ENCODE data around the gene MRPS22. TPM values are rescaled to one million over a fixed set of nuclear protein-coding genes. Genes with fewer than 3 reads are reported as not detected.

The MRPS22 gene
- total RNA-seq, 1 experiment from 2014 or later, result 95.1 TPM

DNA sequence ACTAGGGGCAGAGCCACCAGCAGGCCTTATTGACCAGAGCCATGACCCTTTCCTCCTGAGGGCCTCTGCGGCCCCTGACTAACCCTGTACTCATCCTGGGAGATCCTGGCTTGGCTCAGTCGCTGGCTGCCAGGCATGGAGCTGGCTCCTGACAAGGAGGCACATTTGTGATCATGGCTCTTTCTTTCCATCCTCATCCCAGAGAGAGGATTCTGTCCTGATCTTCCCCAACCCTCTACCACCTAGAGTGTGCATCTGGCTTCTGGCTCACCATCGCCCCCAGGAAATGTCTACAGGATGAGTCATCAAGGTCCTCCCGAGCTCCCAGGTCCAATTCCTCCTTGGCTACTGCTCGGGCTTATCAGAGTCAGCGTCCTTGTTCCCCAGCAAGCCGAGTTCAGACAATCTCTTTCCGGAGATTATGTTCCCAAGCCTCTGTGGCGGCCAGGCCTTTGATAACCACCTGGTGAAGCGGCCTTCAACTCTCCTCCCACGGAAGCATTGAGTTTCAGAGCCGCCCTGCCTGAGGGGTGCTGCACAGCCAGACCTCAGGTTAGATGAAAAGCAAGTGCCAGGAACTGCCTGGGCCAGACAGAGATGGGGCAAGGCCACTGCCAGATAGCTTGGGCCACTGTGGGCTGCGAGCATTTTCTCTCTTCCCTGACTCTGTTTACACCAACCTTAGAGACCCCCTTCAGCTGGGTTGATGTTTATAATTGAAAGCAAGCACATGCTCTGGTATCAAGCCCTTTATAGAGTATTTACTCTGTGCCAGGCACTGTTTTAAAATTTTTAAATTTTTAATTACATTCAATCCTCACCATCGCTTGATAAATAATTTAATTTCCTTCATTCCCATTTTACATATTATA is 44.3 kb upstream of the MRPS22 start:
- ChIA-PET RAD21 (ENCODE audit: low non-redundant PET in 1 of 2, low total read pairs in 2 of 2, uncharacterized antibody in 2 of 2, unreplicated experiment in 2 of 2) (interaction anchor here (1.4 to 1.8 kb wide), 3 partner anchors 30 to 188 kb away, joined by 3 to 5 read pairs (median 5); no protein-coding TSS in a partner anchor), POLR2A (interaction anchor here (1.4 to 10.8 kb wide), 2 partner anchors 16 to 22 kb away, joined by 3 to 198 read pairs; no protein-coding TSS in a partner anchor), CTCF (interaction anchor here (0.7 to 5.4 kb wide), 8 partner anchors 11 to 364 kb away, joined by 3 to 36 read pairs (median 3); no protein-coding TSS in a partner anchor)
- Histone ChIP-seq H3K36me3 (ENCODE audit: control insufficient read depth in 1 of 2, insufficient read depth in 2 of 2, low read length in 2 of 2) (no peaks in the 10 kb centered on the region), H3K27ac (ENCODE audit: low read depth, low read length) (peak overlapping the region; percentile 97), H2AFZ (ENCODE audit: low read depth, low read length, poor library complexity, severe bottlenecking) (no peak overlapping the region), H3K4me3 (replicated peaks in 1 of 2; ENCODE audit: low read depth in 1 of 2, low read length in 2 of 2) (peak overlapping the region; percentile 11 to 35; a peak in 3 of 4 replicates), H3K4me2 (ENCODE audit: low read length) (peak overlapping the region; percentile 75), H3K79me2 (ENCODE audit: insufficient read depth, low read length) (no peaks in the 10 kb centered on the region; the same call in 1 of the 2 replicates), H3K27me3 (ENCODE audit: insufficient read depth, low read length) (no peaks in the 10 kb centered on the region), H3K9me3 (ENCODE audit: control insufficient read depth in 1 of 2, insufficient read depth in 1 of 2, low read depth in 1 of 2, low read length in 2 of 2) (no peaks in the 10 kb centered on the region), H4K20me1 (ENCODE audit: insufficient read depth) (no peaks in the 10 kb centered on the region), H3K9me2 (ENCODE audit: insufficient read depth) (no peaks in the 10 kb centered on the region), H3K9ac (ENCODE audit: low read length) (peak overlapping the region; percentile 75), H3K4me1 (ENCODE audit: control insufficient read depth in 1 of 2, insufficient read depth in 2 of 2, low read length in 2 of 2) (peaks cover 72 to 91% of the 10 kb centered on the region in 2 experiments)
- ATAC-seq (peak; percentile 72), DNase-seq (ENCODE audit: low read depth, low spot score) (peak; percentile 95)
- intact Hi-C loops (cut with micrococcal nuclease), result no loop called here
- TF ChIP-seq, protein P1, sequence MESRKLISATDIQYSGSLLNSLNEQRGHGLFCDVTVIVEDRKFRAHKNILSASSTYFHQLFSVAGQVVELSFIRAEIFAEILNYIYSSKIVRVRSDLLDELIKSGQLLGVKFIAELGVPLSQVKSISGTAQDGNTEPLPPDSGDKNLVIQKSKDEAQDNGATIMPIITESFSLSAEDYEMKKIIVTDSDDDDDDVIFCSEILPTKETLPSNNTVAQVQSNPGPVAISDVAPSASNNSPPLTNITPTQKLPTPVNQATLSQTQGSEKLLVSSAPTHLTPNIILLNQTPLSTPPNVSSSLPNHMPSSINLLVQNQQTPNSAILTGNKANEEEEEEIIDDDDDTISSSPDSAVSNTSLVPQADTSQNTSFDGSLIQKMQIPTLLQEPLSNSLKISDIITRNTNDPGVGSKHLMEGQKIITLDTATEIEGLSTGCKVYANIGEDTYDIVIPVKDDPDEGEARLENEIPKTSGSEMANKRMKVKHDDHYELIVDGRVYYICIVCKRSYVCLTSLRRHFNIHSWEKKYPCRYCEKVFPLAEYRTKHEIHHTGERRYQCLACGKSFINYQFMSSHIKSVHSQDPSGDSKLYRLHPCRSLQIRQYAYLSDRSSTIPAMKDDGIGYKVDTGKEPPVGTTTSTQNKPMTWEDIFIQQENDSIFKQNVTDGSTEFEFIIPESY (IDR thresholded peaks at IDR 0.05; ENCODE audit: extremely low read depth, insufficient replicate concordance, low read length), result peak; percentile 66
- TF ChIP-seq, protein P2, sequence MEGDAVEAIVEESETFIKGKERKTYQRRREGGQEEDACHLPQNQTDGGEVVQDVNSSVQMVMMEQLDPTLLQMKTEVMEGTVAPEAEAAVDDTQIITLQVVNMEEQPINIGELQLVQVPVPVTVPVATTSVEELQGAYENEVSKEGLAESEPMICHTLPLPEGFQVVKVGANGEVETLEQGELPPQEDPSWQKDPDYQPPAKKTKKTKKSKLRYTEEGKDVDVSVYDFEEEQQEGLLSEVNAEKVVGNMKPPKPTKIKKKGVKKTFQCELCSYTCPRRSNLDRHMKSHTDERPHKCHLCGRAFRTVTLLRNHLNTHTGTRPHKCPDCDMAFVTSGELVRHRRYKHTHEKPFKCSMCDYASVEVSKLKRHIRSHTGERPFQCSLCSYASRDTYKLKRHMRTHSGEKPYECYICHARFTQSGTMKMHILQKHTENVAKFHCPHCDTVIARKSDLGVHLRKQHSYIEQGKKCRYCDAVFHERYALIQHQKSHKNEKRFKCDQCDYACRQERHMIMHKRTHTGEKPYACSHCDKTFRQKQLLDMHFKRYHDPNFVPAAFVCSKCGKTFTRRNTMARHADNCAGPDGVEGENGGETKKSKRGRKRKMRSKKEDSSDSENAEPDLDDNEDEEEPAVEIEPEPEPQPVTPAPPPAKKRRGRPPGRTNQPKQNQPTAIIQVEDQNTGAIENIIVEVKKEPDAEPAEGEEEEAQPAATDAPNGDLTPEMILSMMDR (IDR thresholded peaks at IDR 0.05 in 2 of 3, conservative IDR thresholded peaks at IDR 0.05 in 1 of 3; ENCODE audit: borderline replicate concordance in 1 of 3, insufficient read depth in 1 of 3, low read depth in 2 of 3, low read length in 2 of 3), result no peak
- peak; percentile 43; the same call in 1 of the 2 replicates for TF ChIP-seq ZFX (IDR thresholded peaks at IDR 0.05)
- TF ChIP-seq TCF7L2 (IDR thresholded peaks at IDR 0.05; ENCODE audit: borderline replicate concordance, extremely low read depth, insufficient read depth, insufficient read length), result peak; percentile 100
- TF ChIP-seq JUND (IDR thresholded peaks at IDR 0.05), result no peak
- TF ChIP-seq YY1 (IDR thresholded peaks at IDR 0.05; ENCODE audit: extremely low read depth, insufficient replicate concordance, low read depth, low read length), result peak; percentile 71
- no peak for TF ChIP-seq CBX3 (IDR thresholded peaks at IDR 0.05; ENCODE audit: low read depth)
- TSS peak; percentile 90 for BruUV-seq (replicated peaks)

Data from HCT116 (cell line).